ENCODE measurements around the gene TRERF1. TPM values are rescaled to one million over a fixed set of nuclear protein-coding genes. Genes with fewer than 3 reads are reported as not detected.

TRERF1 gene
- total and polyA plus RNA-seq, 2 experiments from 2014 or later = 11.2 to 20.6 TPM

- TF ChIP-seq, protein P1, sequence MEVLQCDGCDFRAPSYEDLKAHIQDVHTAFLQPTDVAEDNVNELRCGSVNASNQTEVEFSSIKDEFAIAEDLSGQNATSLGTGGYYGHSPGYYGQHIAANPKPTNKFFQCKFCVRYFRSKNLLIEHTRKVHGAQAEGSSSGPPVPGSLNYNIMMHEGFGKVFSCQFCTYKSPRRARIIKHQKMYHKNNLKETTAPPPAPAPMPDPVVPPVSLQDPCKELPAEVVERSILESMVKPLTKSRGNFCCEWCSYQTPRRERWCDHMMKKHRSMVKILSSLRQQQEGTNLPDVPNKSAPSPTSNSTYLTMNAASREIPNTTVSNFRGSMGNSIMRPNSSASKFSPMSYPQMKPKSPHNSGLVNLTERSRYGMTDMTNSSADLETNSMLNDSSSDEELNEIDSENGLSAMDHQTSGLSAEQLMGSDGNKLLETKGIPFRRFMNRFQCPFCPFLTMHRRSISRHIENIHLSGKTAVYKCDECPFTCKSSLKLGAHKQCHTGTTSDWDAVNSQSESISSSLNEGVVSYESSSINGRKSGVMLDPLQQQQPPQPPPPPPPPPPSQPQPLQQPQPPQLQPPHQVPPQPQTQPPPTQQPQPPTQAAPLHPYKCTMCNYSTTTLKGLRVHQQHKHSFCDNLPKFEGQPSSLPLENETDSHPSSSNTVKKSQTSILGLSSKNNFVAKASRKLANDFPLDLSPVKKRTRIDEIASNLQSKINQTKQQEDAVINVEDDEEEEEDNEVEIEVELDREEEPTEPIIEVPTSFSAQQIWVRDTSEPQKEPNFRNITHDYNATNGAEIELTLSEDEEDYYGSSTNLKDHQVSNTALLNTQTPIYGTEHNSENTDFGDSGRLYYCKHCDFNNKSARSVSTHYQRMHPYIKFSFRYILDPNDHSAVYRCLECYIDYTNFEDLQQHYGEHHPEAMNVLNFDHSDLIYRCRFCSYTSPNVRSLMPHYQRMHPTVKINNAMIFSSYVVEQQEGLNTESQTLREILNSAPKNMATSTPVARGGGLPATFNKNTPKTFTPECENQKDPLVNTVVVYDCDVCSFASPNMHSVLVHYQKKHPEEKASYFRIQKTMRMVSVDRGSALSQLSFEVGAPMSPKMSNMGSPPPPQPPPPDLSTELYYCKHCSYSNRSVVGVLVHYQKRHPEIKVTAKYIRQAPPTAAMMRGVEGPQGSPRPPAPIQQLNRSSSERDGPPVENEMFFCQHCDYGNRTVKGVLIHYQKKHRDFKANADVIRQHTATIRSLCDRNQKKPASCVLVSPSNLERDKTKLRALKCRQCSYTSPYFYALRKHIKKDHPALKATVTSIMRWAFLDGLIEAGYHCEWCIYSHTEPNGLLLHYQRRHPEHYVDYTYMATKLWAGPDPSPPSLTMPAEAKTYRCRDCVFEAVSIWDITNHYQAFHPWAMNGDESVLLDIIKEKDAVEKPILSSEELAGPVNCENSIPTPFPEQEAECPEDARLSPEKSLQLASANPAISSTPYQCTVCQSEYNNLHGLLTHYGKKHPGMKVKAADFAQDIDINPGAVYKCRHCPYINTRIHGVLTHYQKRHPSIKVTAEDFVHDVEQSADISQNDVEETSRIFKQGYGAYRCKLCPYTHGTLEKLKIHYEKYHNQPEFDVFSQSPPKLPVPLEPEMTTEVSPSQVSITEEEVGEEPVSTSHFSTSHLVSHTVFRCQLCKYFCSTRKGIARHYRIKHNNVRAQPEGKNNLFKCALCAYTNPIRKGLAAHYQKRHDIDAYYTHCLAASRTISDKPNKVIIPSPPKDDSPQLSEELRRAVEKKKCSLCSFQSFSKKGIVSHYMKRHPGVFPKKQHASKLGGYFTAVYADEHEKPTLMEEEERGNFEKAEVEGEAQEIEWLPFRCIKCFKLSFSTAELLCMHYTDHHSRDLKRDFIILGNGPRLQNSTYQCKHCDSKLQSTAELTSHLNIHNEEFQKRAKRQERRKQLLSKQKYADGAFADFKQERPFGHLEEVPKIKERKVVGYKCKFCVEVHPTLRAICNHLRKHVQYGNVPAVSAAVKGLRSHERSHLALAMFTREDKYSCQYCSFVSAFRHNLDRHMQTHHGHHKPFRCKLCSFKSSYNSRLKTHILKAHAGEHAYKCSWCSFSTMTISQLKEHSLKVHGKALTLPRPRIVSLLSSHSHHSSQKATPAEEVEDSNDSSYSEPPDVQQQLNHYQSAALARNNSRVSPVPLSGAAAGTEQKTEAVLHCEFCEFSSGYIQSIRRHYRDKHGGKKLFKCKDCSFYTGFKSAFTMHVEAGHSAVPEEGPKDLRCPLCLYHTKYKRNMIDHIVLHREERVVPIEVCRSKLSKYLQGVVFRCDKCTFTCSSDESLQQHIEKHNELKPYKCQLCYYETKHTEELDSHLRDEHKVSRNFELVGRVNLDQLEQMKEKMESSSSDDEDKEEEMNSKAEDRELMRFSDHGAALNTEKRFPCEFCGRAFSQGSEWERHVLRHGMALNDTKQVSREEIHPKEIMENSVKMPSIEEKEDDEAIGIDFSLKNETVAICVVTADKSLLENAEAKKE (CRISPR knock-in tag; IDR thresholded peaks at IDR 0.05) = no peak
- TF ChIP-seq STAT1 (IDR thresholded peaks at IDR 0.05; ENCODE audit: unreplicated experiment) (no peak), CREB1 (CRISPR knock-in tag; IDR thresholded peaks at IDR 0.05; ENCODE audit: low read depth) (no peak), POLR2AphosphoS5 (IDR thresholded peaks at IDR 0.05; ENCODE audit: low read depth) (no peak), ETS1 (IDR thresholded peaks at IDR 0.05) (no peak), ZNF331 (CRISPR knock-in tag; IDR thresholded peaks at IDR 0.05; ENCODE audit: low read depth) (no peak), NANOG (IDR thresholded peaks at IDR 0.05; ENCODE audit: borderline replicate concordance) (no peak), JUNB (IDR thresholded peaks at IDR 0.05; ENCODE audit: unreplicated experiment) (no peak)
These were observed 44.3 kb downstream of the TRERF1 start (continued) for GRCh38 chr6:42407379-42407778.

Measured in GM23338 (cell line).